GM12873 (cell line): ENCODE data around the gene VAV3.

ENCODE experiments used
- TF ChIP-seq, protein P1 (sequence below): IDR thresholded peaks from 2 replicates; pipeline ENCODE4 v1.5.1; 2012; ENCODE audit warnings: low read depth, mild to moderate bottlenecking, moderate library complexity, low read length, control low read depth; ENCODE audit not compliant: insufficient read depth; ENCODE audit errors: missing control alignments

VAV3 gene

DNA sequence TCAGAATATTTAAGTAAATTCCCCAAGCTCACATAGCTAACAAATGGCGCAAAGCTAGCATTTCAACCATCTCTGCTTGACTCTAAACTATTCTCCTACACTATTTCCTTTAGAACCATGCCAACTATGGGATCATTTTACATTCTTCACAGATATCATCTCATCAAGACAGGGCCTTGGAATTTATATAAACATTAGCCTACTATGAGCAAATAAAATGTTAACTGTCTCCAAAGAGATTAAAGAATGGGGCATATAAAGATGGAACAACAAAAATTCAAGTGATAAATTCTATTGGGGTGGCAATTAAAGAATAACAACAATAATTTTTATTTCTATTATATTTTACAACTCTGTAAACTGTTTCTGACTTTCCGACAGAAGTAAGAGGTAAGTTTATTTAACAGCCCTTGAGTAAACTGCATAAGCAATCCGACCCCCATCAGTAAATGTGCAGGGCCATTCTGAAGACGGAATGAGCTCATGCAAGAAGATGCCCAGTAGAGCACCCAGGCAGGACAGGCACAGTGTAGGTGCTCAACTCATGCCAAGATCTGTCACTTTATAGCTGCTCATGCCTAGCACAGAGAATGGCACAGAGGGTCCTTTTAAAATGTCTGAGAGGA lies 261.9 kb downstream of the VAV3 start:
- TF ChIP-seq, protein P1, sequence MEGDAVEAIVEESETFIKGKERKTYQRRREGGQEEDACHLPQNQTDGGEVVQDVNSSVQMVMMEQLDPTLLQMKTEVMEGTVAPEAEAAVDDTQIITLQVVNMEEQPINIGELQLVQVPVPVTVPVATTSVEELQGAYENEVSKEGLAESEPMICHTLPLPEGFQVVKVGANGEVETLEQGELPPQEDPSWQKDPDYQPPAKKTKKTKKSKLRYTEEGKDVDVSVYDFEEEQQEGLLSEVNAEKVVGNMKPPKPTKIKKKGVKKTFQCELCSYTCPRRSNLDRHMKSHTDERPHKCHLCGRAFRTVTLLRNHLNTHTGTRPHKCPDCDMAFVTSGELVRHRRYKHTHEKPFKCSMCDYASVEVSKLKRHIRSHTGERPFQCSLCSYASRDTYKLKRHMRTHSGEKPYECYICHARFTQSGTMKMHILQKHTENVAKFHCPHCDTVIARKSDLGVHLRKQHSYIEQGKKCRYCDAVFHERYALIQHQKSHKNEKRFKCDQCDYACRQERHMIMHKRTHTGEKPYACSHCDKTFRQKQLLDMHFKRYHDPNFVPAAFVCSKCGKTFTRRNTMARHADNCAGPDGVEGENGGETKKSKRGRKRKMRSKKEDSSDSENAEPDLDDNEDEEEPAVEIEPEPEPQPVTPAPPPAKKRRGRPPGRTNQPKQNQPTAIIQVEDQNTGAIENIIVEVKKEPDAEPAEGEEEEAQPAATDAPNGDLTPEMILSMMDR = no peak

- TF ChIP-seq, protein P1 = no peak
These were observed 266.8 kb downstream of the VAV3 start for GRCh38 chr1:107698161-107698560.

GRCh38 chr1:107695341-107695740 lies 269.6 kb downstream of the VAV3 start:
- TF ChIP-seq, protein P1 = no peak

DNA sequence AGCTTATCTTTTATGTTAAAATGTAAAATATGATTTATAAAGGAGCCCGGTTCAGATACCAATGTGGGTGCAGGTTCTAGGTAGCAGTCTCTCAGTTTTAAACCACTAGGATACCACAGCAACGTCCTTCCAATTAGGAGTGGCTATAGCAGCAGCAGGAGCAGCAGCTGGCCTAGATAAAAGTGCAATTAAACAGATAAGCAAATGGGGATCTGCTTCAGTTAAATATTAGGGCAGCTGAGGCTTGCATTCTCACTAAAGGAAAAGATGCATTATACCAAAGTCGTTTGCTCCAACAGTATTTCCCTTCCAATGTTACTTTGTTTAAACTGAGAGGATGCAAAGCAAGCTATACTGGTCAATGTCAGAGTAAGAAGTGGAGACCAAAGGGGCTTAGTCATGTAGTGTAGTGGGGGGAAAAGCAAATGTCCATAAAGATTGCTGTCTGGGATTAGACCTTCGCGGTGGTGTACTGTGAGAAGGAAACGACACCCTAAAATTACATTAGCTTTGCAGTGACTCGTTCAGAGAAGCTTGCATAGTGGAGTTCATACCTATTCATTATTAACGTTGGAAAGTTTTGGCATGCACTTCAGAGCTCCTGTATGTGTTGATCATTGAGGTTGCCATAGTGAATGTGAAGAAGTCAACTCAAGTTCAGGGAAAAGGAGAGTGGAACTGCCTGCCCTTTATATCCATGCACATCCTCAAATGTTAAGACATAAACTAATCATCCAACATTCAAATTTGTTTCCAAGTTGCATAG lies 272.2 kb downstream of the VAV3 start:
- TF ChIP-seq, protein P1 = no peak

DNA sequence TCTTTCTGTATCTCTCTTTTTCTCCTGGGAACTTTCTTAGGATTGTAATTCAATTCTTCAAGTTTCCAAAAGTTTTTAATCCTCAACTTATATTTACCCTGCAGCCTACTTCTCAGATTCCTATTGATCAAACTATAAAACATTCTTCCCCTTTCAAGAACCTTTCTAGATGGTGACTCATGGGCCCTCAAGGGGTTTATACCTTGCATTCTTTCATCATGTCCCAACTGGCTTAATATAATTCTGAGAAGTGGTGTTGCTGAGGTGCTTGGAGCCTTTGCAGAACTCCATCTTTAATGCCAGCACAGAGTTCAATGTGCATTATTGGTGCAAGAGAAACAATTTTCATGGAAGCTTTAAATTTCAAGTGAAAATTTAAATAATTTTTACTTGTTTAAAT lies 273.4 kb downstream of the VAV3 start:
- TF ChIP-seq, protein P1 = no peak

GRCh38 chr1:107690491-107690890 lies 274.5 kb downstream of the VAV3 start:
- TF ChIP-seq, protein P1 = no peak

DNA sequence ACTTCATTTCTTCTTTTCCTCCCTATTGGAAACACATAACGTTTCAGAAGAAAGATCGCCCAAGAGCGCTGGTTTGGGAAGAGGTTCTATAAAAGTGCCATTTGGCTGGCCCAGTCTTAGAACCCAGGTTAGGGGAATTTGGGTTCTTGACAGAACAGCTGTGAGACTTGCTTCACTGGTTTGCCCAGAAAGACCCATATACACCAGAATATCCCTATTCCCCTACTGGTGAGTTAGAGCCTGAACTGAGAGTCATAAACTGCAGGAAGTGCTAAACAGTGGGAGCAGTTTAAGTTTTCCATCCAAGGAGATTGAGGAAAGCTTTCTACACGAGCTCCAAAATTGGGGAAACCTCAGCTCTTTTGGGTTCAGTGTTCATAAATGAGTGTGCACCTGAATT lies 275.2 kb downstream of the VAV3 start:
- TF ChIP-seq, protein P1 = no peak
